GM12878 (cell line): Measurements from ENCODE around the gene ADSS1.

Experiments
- ATF2 ChIP-seq: IDR thresholded peaks from 2 replicates; pipeline ENCODE4 v1.6.1; 2012; ENCODE audit warnings: low read length, inconsistent platforms
- CREB1 ChIP-seq: IDR thresholded peaks from 2 replicates; pipeline ENCODE4 v1.6.1; 2012; ENCODE audit warnings: low read depth, mild to moderate bottlenecking, inconsistent platforms
- CTCF ChIP-seq, 3 experiments: IDR thresholded peaks in 2 of 3; conservative IDR thresholded peaks in 1 of 3; 2 replicates each; pipeline ENCODE4 v1.5.1; 2011; ENCODE audit warnings: low read depth in 3 of 3, low read length in 3 of 3, mild to moderate bottlenecking in 3 of 3, control low read depth in 2 of 3, moderate library complexity in 2 of 3, inconsistent platforms in 1 of 3, mixed read lengths in 1 of 3; ENCODE audit not compliant: control insufficient read depth in 2 of 3, insufficient read depth in 1 of 3; ENCODE audit errors: extremely low read depth in 1 of 3
- DPF2 ChIP-seq: fragments of 450-650 bp; IDR thresholded peaks from 2 replicates; pipeline ENCODE4 v1.6.1; 2017; ENCODE audit warnings: mild to moderate bottlenecking
- E4F1 ChIP-seq: fragments of 450-650 bp; IDR thresholded peaks from 2 replicates; pipeline ENCODE4 v1.6.1; 2018; ENCODE audit warnings: borderline replicate concordance, mild to moderate bottlenecking; ENCODE audit not compliant: partially characterized antibody
- IRF3 ChIP-seq: fragments of 450-650 bp; IDR thresholded peaks from 2 replicates; pipeline ENCODE4 v1.6.1; 2014; ENCODE audit warnings: mild to moderate bottlenecking
- NRF1 ChIP-seq: conservative IDR thresholded peaks from 2 replicates; pipeline ENCODE4 v1.6.1; 2011; ENCODE audit warnings: mild to moderate bottlenecking, low read depth, low read length, improper control_type of control experiment
- POLR2A ChIP-seq: IDR thresholded peaks from 2 replicates; pipeline ENCODE4 v1.6.1; 2011; ENCODE audit warnings: low read depth, mild to moderate bottlenecking, low read length
- RCOR1 ChIP-seq: conservative IDR thresholded peaks from 2 replicates; pipeline ENCODE4 v1.6.1; 2012; ENCODE audit warnings: low read depth, low read length, improper control_type of control experiment
- REST ChIP-seq: IDR thresholded peaks from 2 replicates; pipeline ENCODE4 v1.6.1; 2012; ENCODE audit warnings: mild to moderate bottlenecking, low read depth, low read length
- SMAD1 ChIP-seq: fragments of 450-650 bp; IDR thresholded peaks from 2 replicates; pipeline ENCODE4 v1.6.1; 2018; ENCODE audit warnings: mild to moderate bottlenecking, low read depth; ENCODE audit not compliant: partially characterized antibody
- SRF ChIP-seq, 2 experiments: IDR thresholded peaks; 2 replicates each; pipeline ENCODE4 v1.6.1; 2011; ENCODE audit warnings: low read depth in 2 of 2, low read length in 2 of 2, mild to moderate bottlenecking in 1 of 2, moderate library complexity in 1 of 2

GRCh38 chr14:104778694-104779331 lies 54.8 kb downstream of the ADSS1 start:
- no peak for TF ChIP-seq E4F1
- no peak for TF ChIP-seq SRF (IDR thresholded peaks at IDR 0.05; ENCODE audit: low read depth in 2 of 2, low read length in 2 of 2)
- no peak for TF ChIP-seq IRF3
- no peak for TF ChIP-seq DPF2
- TF ChIP-seq RCOR1: no peak
- no peak for TF ChIP-seq CTCF (IDR thresholded peaks at IDR 0.05 in 2 of 3, conservative IDR thresholded peaks at IDR 0.05 in 1 of 3; ENCODE audit: control insufficient read depth in 2 of 3, extremely low read depth in 1 of 3, insufficient read depth in 1 of 3, low read depth in 3 of 3, low read length in 3 of 3)
- TF ChIP-seq ATF2: no peak
- TF ChIP-seq NRF1: no peak
- TF ChIP-seq SMAD1: no peak
- TF ChIP-seq POLR2A: no peak
- TF ChIP-seq REST: no peak
- no peak for TF ChIP-seq CREB1
